ENCODE measurements around the gene PBX1.

GRCh38 chr1:164781972-164782371 is 223.0 kb downstream of the PBX1 start:
- TF ChIP-seq POLR2A (IDR thresholded peaks at IDR 0.05) (no peak), EP300 (IDR thresholded peaks at IDR 0.05) (no peak)

Data from sigmoid colon (tissue), 4 donors.